Endodermal cell (in vitro differentiated cells): ENCODE results near the gene TUBA4B. TPM values are rescaled to one million over a fixed set of nuclear protein-coding genes. Genes with fewer than 3 reads are reported as not detected.

Source experiments
- DNase-seq: peaks from one replicate; pipeline ENCODE4 v3.0.0-alpha.2; 2017
- H3K27ac ChIP-seq: 2 replicates; pipeline ENCODE4 v1.5.1; 2013; ENCODE audit warnings: mild to moderate bottlenecking, low read depth, low read length, moderate library complexity
- H3K27me3 ChIP-seq: 2 replicates; pipeline ENCODE4 v1.6.1; 2013; ENCODE audit warnings: mild to moderate bottlenecking, low read length, moderate library complexity; ENCODE audit not compliant: insufficient read depth, control insufficient read depth, poor library complexity, severe bottlenecking
- H3K36me3 ChIP-seq: 2 replicates; pipeline ENCODE4 v1.7.0; 2013; ENCODE audit warnings: mild to moderate bottlenecking, low read length, moderate library complexity; ENCODE audit not compliant: control insufficient read depth, insufficient read depth
- H3K4me1 ChIP-seq: one replicate; pipeline ENCODE4 v1.7.0; 2013; ENCODE audit warnings: low read length; ENCODE audit not compliant: control insufficient read depth, insufficient read depth
- H3K4me3 ChIP-seq: 2 replicates; pipeline ENCODE4 v1.5.1; 2013; ENCODE audit warnings: mild to moderate bottlenecking, low read length, moderate library complexity
- H3K9ac ChIP-seq: 2 replicates; pipeline ENCODE4 v1.6.1; 2013; ENCODE audit warnings: mild to moderate bottlenecking, low read length, moderate library complexity; ENCODE audit not compliant: poor library complexity, severe bottlenecking; ENCODE audit errors: extremely low read depth
- H3K9me3 ChIP-seq: 2 replicates; pipeline ENCODE4 v1.6.1; 2013; ENCODE audit warnings: mild to moderate bottlenecking, low read length, moderate library complexity; ENCODE audit not compliant: control insufficient read depth
- H3K27ac Mint-ChIP-seq: 2 replicates; pipeline ENCODE4 v1.8.0; 2020; ENCODE audit warnings: mixed read lengths
- H3K27me3 Mint-ChIP-seq: 2 replicates; pipeline ENCODE4 v1.8.0; 2021; ENCODE audit warnings: mild to moderate bottlenecking, mixed read lengths; ENCODE audit not compliant: insufficient read depth
- H3K36me3 Mint-ChIP-seq: 2 replicates; pipeline ENCODE4 v1.8.0; 2020; ENCODE audit warnings: low read depth, mixed read lengths
- H3K4me1 Mint-ChIP-seq: 2 replicates; pipeline ENCODE4 v1.8.0; 2020; ENCODE audit warnings: mixed read lengths
- H3K4me3 Mint-ChIP-seq: 2 replicates; pipeline ENCODE4 v1.8.0; 2020; ENCODE audit warnings: mild to moderate bottlenecking, moderate library complexity, mixed read lengths
- H3K9me3 Mint-ChIP-seq: 2 replicates; pipeline ENCODE4 v1.8.0; 2020; ENCODE audit warnings: mild to moderate bottlenecking, mixed read lengths
- WGBS, 2 experiments: methylation state at CpG; one replicate each; pipeline versions ENCODE4 v1.1.5 to v1.1.7; 2013; ENCODE audit warnings: missing lambda C conversion rate in 2 of 2, mixed read lengths in 1 of 2; ENCODE audit not compliant: insufficient coverage in 1 of 2, insufficient read length in 1 of 2; 5-methylcytosine and 5-hydroxymethylcytosine counted together
- total RNA-seq, 2 donors: library from RNA; stranded (reverse); fragmentation: NEBNext Ultra II Directional in 1 of 2; extraction: Animal tissue kit (Norgen Biotek cat#: 25700) in 1 of 2; gene quantifications; 2 replicates in 1 of 2; 3 replicates in 1 of 2; pipeline ENCODE4 v1.2.1, GENCODE V29; 2021
- TF ChIP-seq, protein P1 (sequence below): fragments of 200-600 bp; sonication (generic); conservative IDR thresholded peaks from 2 replicates; pipeline ENCODE4 v1.5.0; 2021; ENCODE audit warnings: antibody characterized with exemption, mild to moderate bottlenecking

The TUBA4B gene
- total RNA-seq, 2 donors from 2014 or later = not detected

DNA sequence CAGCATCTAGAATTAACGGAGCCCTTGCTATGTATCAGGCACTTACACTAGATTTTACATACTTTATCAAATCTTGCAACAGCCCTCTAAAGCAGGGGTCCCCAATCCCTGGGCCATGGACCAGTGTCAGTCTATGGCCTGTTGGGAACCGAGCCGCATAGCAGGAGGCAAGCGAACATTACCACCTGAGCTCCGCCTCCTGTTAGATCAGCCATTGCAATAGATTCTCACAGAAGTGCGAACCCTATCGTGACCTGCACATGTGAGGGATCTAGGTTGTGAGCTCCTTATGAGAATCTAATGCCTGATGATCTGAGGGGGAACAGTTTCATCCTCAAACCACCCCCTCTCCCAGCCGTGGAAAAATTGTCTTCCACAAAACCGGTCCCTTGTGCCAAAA, 39.6 kb downstream of the TUBA4B start:
- Mint-ChIP-seq H3K4me1 (no peaks in the 10 kb centered on the region), H3K27me3 (peaks cover 36% of the 10 kb centered on the region), H3K4me3 (no peak overlapping the region), H3K9me3 (no peaks in the 10 kb centered on the region), H3K36me3 (no peaks in the 10 kb centered on the region), H3K27ac (no peak overlapping the region)
- Histone ChIP-seq H3K27me3 (peaks cover 9% of the 10 kb centered on the region), H3K4me3 (no peak overlapping the region), H3K4me1 (no peaks in the 10 kb centered on the region), H3K27ac (no peak overlapping the region), H3K9ac (no peak overlapping the region), H3K9me3 (no peaks in the 10 kb centered on the region), H3K36me3 (no peaks in the 10 kb centered on the region)
- peak; percentile 28 for DNase-seq
- whole genome bisulfite sequencing, 2 experiments = 94 to 96% methylated on average over 6 to 9 of the region's 9 CpGs
- TF ChIP-seq, protein P1, sequence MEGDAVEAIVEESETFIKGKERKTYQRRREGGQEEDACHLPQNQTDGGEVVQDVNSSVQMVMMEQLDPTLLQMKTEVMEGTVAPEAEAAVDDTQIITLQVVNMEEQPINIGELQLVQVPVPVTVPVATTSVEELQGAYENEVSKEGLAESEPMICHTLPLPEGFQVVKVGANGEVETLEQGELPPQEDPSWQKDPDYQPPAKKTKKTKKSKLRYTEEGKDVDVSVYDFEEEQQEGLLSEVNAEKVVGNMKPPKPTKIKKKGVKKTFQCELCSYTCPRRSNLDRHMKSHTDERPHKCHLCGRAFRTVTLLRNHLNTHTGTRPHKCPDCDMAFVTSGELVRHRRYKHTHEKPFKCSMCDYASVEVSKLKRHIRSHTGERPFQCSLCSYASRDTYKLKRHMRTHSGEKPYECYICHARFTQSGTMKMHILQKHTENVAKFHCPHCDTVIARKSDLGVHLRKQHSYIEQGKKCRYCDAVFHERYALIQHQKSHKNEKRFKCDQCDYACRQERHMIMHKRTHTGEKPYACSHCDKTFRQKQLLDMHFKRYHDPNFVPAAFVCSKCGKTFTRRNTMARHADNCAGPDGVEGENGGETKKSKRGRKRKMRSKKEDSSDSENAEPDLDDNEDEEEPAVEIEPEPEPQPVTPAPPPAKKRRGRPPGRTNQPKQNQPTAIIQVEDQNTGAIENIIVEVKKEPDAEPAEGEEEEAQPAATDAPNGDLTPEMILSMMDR = no peak

DNA sequence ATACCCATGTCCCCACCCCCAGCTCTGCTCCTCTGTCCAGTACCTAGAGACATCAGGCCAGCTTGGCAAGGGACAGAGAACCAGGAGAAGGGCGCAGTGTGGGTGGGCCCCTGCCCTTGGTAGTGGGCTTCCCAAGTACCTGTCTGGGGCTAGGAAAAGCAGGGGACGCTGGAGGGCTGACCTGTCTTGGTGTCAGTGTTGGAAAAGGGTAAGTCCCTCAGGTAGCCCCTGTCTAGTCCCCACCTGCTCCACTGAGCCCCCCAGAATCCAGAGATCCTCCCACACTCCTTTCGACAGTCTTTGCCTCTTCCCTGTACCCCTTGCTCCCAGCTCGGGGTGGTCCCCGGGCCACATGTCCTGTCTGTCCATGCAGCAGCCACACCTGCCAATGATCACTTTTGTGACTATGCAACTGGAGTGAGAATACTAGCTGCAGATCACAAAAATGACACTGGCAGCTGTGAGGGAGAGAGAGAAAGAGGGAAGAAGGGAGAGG, 40.7 kb downstream of the TUBA4B start:
- TF ChIP-seq, protein P1 = no peak
- Histone ChIP-seq H3K27ac (no peak overlapping the region), H3K4me3 (peak overlapping the region; percentile 81), H3K27me3 (peaks cover 9% of the 10 kb centered on the region), H3K36me3 (no peaks in the 10 kb centered on the region), H3K9me3 (no peaks in the 10 kb centered on the region), H3K9ac (no peak overlapping the region), H3K4me1 (no peaks in the 10 kb centered on the region)
- no peaks in the 10 kb centered on the region for H3K36me3 Mint-ChIP-seq
- H3K27ac Mint-ChIP-seq = no peak overlapping the region
- WGBS, 2 experiments = 94 to 96% methylated on average over 3 to 5 of the region's 5 CpGs
- no peak for DNase-seq
- H3K9me3 Mint-ChIP-seq = no peaks in the 10 kb centered on the region
- H3K27me3 Mint-ChIP-seq = peaks cover 40% of the 10 kb centered on the region
- H3K4me3 Mint-ChIP-seq = peak overlapping the region; percentile 73
- H3K4me1 Mint-ChIP-seq = peaks cover under 1% of the 10 kb centered on the region

DNA sequence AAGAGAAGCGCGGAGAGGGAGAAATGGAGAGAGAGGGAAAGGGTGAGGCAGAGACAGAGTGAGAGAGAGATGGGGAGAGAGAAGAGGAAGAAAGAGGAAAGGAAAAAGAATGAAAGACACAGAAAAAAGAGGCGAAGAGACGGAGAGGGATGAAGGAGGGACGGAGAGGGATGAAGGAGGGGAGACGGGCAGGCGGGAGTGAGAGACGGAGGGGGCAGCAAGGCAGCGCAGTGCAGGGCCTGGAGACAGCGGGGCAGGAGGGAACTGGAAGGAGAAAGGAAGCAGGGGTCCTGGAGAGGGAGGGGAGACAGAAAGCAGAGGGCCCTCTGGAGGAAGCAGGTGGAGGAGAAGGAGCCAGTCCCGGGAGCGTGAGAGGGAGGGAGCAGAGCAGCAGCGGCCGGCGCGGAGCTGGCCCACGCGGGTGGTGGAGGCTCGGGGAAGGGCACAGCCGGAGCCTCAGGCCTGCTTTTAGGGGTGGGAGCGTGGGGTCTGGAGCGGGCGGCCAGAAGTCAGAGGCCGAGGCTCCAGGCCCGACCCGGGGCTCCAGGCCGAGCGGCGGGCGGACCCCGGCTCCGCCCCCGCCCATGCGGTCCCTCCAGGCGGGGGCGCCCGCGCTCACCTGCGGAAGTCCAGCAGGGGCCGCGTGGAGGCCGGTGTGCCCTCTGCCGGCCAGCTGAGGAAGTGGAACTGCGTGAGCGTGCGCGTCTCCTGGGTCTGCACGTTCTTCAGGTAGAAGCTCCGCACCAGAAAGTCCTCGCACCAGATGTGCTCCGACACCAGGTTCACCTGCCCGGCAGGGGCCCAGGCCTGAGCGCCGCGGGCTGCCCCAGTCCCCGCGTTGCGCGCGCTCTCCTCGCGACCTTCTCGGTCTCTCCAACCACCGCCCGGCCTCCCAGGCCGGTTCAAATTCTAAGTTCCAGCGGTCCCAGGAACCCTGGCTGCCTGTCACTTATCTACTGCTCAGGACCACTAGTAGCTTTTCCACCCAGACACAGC, 41.6 kb downstream of the TUBA4B start:
- no peaks in the 10 kb centered on the region for H3K4me1 ChIP-seq
- H3K27me3 ChIP-seq = peaks cover 17% of the 10 kb centered on the region
- TF ChIP-seq, protein P1 = peak; percentile 100
- no peaks in the 10 kb centered on the region for H3K9me3 ChIP-seq
- Mint-ChIP-seq H3K9me3 (no peaks in the 10 kb centered on the region), H3K4me3 (peak overlapping the region; percentile 73), H3K27ac (peak overlapping the region; percentile 88), H3K4me1 (peaks cover 3% of the 10 kb centered on the region), H3K27me3 (peaks cover 47% of the 10 kb centered on the region), H3K36me3 (no peaks in the 10 kb centered on the region)
- no peak overlapping the region for H3K27ac ChIP-seq
- peak; percentile 97 for DNase-seq
- H3K4me3 ChIP-seq = peak overlapping the region; percentile 81
- WGBS, 2 experiments = 9 to 11% methylated on average over 53 to 67 of the region's 67 CpGs
- no peaks in the 10 kb centered on the region for H3K36me3 ChIP-seq
- peak overlapping the region; percentile 60 for H3K9ac ChIP-seq
